HG03280 (cell line): ENCODE results near the gene G2E3.
"Not testable (repeated sequence)": the region's sequence is repeated elsewhere in the genome, so short reads cannot be mapped to it uniquely, and the experiment has no call there.

Source experiments
- ATAC-seq: cut with Tn5 transposase; IDR thresholded peaks from one replicate; pipeline ENCODE4 v1.9.1; 2021; ENCODE audit warnings: mild to moderate bottlenecking, moderate library complexity; ENCODE audit not compliant: unreplicated experiment

G2E3 gene

GRCh38 chr14:30559638-30560091 is 707 bp downstream of the G2E3 start:
- ATAC-seq: peak; percentile 8

GRCh38 chr14:30560581-30560980 is 1.6 kb downstream of the G2E3 start:
- no peak for ATAC-seq

DNA sequence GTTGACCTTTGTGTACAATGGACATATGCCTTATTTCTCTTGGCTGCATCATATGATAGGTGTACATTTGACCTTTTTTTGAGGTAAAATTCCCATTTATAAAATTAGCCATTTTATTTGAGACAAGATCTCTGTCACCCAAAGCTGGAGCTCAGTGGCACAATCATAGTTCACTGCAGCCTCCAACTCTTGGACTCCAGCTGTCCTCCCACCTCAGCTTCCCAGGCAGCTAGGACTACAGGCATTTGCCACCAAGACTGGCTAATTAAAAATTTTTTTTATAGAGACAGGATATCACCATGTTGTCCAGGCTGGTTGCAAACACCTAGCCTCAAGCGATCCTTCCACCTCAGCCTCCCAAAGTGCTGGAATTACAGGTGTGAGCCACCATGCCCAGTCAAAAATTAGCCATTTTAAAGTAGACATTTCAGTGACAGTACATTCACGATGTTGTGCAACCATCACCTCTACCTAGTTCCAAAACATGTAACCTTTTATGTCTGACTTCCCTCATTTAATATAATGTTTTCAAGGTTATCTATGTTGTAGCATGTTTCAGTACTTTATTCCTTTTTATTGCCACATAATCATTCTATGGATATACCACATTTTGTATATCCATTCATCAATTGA is 5.4 kb downstream of the G2E3 start:
- ATAC-seq: no peak

GRCh38 chr14:30564868-30565248 is 5.9 kb downstream of the G2E3 start:
- no peak for ATAC-seq

DNA sequence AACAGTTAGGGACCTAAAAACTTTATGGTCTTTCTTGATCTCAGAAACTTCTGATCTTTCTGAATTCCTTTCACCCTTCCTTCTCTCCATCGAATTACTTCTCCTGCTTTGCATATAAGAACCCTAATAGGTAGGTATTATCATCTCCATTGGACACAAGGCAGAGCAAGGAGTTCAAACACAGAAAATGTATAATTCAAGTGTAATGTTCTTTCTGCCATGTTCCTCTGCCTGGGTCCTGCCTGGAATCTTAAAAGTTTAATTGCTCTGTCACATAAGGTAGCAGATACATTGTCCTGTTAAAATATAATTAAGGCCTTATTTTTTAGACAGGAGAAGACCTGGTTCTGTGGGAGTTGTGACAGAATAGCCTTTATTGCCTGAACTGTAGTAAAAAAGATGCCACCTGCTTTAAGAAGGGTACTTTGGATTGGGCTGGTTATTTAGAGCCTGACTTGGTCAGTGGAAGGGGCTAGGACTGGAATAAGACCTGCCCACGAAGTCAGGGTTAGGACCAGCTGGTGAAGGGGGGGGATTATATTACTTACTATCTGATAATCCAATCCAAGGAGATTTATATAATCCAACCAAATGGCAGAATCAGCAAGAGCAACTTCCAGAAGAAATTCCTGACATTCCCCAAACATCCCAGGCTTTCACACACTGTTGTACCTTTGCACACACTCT is 10.4 kb downstream of the G2E3 start:
- no peak for ATAC-seq

GRCh38 chr14:30569903-30570226 is 10.9 kb downstream of the G2E3 start:
- ATAC-seq: no peak

DNA sequence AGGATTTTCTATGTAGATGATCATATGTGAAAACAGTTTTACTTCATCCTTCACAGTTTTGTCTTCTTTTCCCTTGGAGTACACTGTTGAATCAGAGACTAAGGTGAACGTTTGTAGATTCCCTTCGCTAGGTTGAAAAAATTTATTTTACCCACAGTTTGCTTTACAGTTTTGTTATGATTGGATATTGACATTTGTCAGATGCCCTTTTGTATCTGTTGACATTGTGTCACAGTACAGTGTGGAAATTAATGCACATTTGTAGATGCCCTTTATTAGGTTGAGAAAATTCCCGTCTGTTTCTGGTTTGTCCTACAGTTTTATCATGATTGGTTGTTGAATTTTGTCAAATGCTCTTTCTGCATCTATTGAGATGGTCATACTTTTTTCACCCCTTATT is 13.3 kb downstream of the G2E3 start:
- no peak for ATAC-seq

GRCh38 chr14:30572771-30573170 is 13.8 kb downstream of the G2E3 start:
- ATAC-seq: no peak

GRCh38 chr14:30573226-30573814 is 14.4 kb downstream of the G2E3 start:
- ATAC-seq: no peak

DNA sequence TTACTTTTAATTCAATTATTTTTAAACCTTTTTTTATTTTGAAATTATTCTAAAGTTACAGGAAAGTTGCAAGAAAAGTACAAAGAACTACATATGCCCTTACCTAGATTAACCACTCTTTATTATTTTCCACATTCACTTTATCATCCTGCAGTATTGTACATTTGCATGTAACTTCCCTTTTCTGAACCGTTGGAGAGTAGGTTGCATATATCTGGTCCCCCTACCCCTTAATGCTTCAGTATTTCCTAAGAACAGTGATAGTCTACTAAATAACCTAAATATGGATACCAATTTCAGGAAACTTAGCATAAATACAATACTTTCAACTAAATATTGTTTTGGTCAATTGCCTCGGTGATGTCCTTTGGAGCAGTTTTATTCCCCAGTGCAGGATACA is 15.0 kb downstream of the G2E3 start:
- ATAC-seq: no peak

DNA sequence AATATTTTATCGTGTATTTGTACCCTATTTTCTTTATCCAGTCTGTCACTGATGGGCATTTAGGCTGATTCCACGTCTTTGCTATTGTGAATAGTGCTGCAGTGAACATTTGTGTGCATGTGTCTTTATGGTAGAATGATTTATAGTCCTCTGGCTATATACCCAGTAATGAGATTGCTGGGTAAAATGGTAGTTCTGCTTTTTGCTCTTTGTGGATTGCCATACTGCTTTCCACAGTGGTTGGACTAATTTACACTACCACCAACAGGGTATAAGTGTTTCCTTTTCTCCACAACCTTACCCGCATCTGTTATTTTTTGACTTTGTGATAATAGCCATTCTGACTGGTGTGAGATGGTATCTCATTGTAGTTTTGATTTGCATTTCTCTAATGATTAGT is 15.8 kb downstream of the G2E3 start:
- not testable (repeated sequence) for ATAC-seq

- not testable (repeated sequence) for ATAC-seq
These were observed 17.4 kb downstream of the G2E3 start for GRCh38 chr14:30576333-30576732.

DNA sequence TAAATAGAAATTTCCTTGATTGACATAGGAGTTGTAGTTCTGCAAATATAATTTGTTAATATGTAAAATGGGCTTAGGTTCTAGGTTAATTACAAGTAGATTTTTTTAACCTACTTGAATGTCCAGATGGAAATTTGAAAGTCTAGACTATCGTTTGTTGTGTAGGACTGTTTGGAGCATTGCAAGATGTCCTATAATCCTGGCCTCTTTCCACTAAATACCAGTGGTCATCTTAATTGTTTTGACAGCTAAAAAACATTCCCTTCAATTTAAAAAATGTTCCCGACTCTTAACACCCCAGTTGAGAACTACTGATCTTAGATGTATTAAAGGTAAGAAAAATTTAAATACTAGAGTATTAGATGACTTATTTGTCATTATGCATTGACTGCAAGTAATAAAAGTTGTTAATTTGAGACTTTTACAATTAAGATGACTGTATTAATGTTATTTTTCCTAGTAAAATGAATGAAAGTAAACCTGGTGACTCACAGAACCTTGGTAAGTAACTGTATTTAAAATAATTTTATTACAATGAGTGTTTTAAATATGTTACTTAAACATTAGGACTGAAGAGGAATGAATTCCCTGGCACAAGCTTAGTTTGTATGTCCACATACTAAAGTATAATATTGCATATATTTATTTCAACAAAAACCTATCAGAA is 21.8 kb downstream of the G2E3 start:
- ATAC-seq: no peak

DNA sequence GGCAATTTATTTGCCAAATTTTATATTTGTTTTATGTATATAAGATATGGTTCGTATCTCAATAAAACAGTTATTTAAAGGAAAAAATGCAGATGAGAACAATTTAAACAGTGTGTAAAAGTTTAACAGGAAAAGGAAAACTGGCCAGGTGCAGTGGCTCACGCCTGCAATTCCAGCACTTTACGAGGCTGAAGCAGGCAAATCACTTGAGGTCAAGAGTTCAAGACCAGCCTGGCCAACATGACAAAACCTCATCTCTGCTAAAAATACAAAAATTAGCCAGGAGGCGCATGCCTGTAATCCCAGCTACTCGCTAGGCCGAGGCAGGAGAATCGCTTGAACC is 22.3 kb downstream of the G2E3 start:
- no peak for ATAC-seq

GRCh38 chr14:30582376-30582775 is 23.4 kb downstream of the G2E3 start:
- no peak for ATAC-seq

DNA sequence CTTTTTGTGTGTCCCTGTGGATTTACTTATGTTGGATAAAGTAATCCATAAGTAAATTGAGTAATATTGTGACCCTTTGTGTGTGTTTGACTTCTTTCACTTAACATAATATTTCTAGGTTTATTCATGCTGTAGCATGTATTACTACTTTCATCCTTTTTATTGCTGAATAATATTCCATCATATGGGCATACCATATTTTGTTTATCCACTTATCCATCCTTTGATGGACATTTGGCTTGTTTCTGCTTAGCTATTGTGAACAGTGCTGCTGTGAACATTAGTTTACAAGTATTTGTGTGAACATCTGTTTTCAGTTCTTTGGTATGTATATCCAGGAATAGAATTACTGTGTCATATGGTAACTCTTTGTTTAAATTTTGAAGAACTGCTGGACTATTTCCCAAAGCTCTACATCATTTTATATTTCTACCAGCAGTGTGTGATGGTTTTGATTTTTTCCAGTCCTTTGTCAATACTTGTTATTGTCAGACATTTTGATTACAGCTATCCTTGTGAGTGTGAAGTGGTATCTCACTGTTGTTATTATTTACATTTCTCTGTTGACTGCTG is 25.2 kb downstream of the G2E3 start:
- no peak for ATAC-seq

DNA sequence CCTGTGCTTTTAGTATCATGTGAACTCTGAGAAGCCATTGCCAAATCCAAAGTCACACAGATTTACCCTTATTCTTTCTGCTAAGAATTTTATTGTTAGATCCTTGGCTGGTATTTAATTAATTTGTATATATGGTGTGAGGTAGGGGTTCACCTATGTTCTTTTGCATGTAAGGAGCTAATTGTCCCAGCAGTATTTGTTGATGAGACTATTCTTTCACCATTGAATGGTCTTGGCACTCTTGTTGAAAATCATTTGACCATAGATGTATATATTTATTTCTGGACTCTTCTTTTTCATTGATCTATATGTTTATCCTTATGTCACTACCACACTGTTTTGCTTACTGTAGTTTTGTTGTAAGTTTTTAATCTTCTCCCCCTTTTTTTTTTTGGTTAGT is 26.2 kb downstream of the G2E3 start:
- ATAC-seq: no peak

DNA sequence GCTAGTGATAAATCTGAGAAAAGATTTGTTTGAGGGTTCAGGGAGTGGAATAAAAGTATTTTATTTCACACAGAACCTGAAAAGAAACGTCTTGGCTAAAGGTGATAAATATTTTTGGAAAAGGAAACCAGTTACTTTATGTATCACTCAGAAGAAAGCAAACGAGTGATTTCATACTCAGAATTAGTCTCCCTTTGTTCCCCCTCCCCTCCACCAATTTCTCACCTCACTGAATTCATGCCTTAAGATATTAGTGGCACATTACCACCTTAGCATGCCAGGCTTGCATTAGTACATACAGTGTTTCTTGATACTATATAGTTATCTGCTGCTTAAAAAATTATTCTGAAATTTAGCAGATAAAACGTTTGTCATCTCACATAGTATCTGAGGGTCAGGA is 28.2 kb downstream of the G2E3 start:
- ATAC-seq: no peak

- ATAC-seq: no peak
These were observed 29.9 kb downstream of the G2E3 start for GRCh38 chr14:30588873-30589272.

DNA sequence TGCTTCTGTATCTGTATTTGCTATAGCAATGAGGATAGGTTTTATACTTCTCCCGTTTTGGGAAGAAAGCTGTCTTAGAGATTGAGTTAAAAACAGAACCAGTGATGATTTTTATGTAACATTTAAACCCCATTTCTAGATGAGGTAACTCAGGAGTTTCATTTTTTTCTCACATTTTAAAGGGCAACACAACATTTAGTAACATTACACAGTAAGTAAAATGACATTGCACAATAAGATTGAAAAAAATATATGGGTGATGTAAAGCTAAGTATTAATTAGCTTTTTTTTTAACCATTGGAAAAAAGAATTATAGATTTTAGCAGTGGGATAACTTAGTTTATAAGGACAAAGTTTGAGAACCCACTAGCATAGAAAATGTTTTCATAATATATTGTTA is 38.0 kb downstream of the G2E3 start:
- no peak for ATAC-seq

DNA sequence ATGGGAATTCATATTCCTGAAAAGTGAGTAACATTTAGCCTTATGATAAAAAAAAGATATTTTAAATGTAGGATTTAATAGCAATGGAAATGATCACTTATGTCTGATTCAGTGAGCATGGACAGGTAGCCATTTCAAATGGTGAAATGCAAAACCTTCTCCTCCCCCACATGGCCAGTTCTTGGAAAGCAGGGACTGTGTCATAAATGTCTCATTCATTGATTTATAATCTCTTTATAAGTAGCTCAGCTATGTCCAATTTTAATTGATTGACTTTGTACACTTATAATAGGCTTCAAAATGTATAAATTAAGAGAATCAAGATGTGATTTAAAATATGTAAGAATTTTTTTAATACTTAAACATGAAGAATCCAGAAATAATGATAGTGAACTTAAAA is 38.5 kb downstream of the G2E3 start:
- no peak for ATAC-seq
